ENCODE data around the gene TXNDC15. TPM values are rescaled to one million over a fixed set of nuclear protein-coding genes. Genes with fewer than 3 reads are reported as not detected.
"Not testable (repeated sequence)": the region's sequence is repeated elsewhere in the genome, so short reads cannot be mapped to it uniquely, and the experiment has no call there.

TXNDC15 gene
- total RNA-seq, 2 experiments from 2014 or later: 37.7 to 41.1 TPM

DNA sequence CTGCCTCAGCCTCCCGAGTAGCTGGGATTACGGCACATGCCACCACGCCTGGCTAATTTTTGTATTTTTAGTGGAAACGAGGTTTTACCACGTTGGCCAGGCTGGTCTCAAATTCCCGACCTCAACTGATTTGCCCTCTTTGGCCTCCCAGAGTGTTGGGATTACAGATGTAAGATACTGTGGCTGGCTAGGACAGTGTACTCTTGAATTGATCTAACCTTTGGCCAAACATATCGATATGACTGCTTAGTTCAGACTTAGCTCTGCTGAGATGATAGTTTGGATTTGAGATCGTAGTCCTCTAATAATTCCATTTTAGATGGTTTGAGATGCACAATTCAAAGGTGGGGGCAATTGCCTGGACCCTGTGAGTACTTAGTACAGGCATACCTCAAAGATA lies 15.2 kb downstream of the TXNDC15 start:
- H3K9me3 Mint-ChIP-seq: no peaks in the 10 kb centered on the region
- H3K36me3 Mint-ChIP-seq: peaks cover 30% of the 10 kb centered on the region
- H3K4me1 Mint-ChIP-seq: peaks cover 1% of the 10 kb centered on the region
- ATAC-seq (ENCODE audit: low read depth) (no peak), DNase-seq (no peak)
- H3K4me3 Mint-ChIP-seq: no peak overlapping the region
- no peak overlapping the region for H3K27ac Mint-ChIP-seq
- no peaks in the 10 kb centered on the region for H3K27me3 Mint-ChIP-seq
- POLR2A ChIA-PET: no interaction called here

DNA sequence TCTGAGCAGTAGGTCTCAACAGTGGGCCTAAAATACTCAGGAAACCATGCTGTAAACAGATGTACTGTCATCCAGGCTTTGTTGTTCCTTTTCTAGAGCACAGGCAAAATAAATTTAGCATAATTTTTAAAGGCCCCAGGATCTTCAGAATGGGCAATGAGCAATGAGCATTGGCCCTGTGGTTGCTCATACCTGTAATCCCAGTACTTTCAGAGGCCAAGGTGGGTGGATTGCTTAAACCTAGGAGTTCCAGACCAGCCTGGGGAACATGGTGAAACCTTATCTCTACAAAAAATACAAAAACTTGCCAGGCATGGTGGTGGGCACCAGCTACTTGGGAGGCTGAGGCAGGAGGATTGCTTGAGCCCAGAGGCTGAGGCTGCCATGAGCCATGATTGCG lies 17.3 kb downstream of the TXNDC15 start:
- H3K36me3 Mint-ChIP-seq: peaks cover 30% of the 10 kb centered on the region
- no peaks in the 10 kb centered on the region for H3K27me3 Mint-ChIP-seq
- H3K4me3 Mint-ChIP-seq: no peak overlapping the region
- no peak for DNase-seq
- H3K4me1 Mint-ChIP-seq: peaks cover 1% of the 10 kb centered on the region
- POLR2A ChIA-PET: interaction anchor here (1.1 kb wide), 1 partner anchor 13 kb away, joined by 3 read pairs; the partner anchor contains the start of gene PCBD2
- H3K27ac Mint-ChIP-seq: no peak overlapping the region
- no peaks in the 10 kb centered on the region for H3K9me3 Mint-ChIP-seq
- no peak for ATAC-seq (ENCODE audit: low read depth)

DNA sequence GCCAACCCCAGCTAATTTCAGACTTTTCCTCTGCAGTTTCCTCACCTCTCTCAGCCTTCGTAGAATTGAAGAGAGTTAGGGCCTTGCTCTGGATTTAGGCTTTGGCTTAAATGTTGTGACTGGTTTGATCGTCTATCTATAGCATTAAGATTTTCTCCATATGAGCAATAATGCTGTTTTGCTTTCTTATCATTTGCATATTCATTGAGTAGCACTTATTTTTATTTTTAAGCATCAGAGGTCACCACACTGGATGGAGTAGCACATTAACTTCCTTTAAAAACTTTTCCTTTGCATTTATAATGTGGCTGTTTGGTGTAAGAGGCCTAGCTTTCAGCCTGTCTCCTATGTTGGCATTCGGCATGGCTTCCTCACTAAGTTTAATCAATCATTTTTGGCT lies 18.1 kb downstream of the TXNDC15 start:
- H3K27ac Mint-ChIP-seq: no peak overlapping the region
- POLR2A ChIA-PET: interaction anchor here (1.1 kb wide), 1 partner anchor 12 kb away, joined by 3 read pairs; the partner anchor contains the start of gene PCBD2
- H3K4me3 Mint-ChIP-seq: no peak overlapping the region
- no peaks in the 10 kb centered on the region for H3K9me3 Mint-ChIP-seq
- peaks cover 1% of the 10 kb centered on the region for H3K4me1 Mint-ChIP-seq
- no peak for ATAC-seq (ENCODE audit: low read depth)
- peaks cover 32% of the 10 kb centered on the region for H3K36me3 Mint-ChIP-seq
- no peak for DNase-seq
- H3K27me3 Mint-ChIP-seq: no peaks in the 10 kb centered on the region

DNA sequence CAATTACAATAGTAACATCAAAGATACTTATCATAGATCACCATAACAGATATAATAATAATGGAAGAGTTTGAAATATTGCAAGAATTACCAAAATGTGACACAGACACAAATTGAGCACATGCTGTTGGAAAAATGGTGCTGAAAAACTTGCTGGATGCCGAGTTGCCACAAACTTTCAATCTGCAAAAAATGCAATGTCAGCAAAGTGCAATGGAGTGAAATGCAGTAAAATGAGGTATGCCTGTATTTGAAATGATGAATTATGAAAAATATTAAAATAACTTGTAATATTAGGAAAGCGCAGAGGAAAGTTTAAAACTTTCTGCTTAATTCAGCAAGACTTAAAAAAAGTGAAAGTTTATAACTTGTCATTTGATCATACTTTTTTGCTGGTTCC lies 18.8 kb downstream of the TXNDC15 start:
- no peak overlapping the region for H3K4me3 Mint-ChIP-seq
- ATAC-seq (ENCODE audit: low read depth) (no peak), DNase-seq (no peak)
- H3K4me1 Mint-ChIP-seq: peaks cover 1% of the 10 kb centered on the region
- POLR2A ChIA-PET: interaction anchor here (1.5 kb wide), 1 partner anchor 19 kb away, joined by 4 read pairs; the partner anchor contains the start of gene TXNDC15
- no peaks in the 10 kb centered on the region for H3K27me3 Mint-ChIP-seq
- no peaks in the 10 kb centered on the region for H3K9me3 Mint-ChIP-seq
- H3K27ac Mint-ChIP-seq: no peak overlapping the region
- peaks cover 30% of the 10 kb centered on the region for H3K36me3 Mint-ChIP-seq

DNA sequence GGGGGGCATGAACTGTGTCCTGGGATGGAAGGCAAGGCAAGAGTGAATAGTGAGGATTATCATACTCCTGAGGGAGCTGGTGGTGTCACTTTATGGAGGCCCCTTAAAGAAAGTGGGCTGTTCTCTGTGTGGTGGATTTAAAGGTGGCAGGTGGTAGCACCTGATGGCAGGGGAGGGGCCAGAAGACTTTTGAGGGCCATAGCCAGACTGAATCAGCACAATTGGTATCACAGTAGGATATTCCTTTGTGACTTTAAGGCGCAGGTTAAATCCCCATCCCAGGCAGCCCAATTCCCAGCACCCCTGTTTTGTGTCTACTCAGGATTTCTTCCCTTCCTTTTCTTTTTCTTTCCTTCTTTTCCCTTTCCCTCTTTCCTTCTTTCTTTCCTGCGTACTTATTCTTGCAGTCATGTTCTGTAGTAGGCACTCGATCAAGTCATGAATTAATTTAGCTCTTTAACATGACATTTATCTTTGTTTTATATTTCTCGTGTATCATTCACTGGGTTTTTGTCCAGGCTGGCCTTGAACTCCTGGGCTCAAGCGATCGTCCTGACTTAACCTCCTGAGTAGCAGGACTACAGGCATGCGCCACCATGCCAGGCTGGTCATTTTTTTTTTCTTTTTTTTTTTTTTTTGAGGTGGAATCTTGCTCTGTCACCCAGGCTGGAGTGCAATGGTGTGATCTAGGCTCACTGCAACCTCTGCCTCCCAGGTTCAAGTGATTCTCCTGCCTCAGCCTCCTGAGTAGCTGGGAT lies 19.8 kb downstream of the TXNDC15 start:
- DNase-seq: no peak
- no peak for ATAC-seq (ENCODE audit: low read depth)
- Mint-ChIP-seq H3K9me3 (no peaks in the 10 kb centered on the region), H3K27me3 (no peaks in the 10 kb centered on the region), H3K4me3 (no peak overlapping the region), H3K27ac (peak overlapping the region; percentile 12), H3K4me1 (peaks cover 1% of the 10 kb centered on the region), H3K36me3 (peaks cover 27% of the 10 kb centered on the region)
- POLR2A ChIA-PET: interaction anchor here (1.5 kb wide), 1 partner anchor 20 kb away, joined by 4 read pairs; the partner anchor contains the start of gene TXNDC15

DNA sequence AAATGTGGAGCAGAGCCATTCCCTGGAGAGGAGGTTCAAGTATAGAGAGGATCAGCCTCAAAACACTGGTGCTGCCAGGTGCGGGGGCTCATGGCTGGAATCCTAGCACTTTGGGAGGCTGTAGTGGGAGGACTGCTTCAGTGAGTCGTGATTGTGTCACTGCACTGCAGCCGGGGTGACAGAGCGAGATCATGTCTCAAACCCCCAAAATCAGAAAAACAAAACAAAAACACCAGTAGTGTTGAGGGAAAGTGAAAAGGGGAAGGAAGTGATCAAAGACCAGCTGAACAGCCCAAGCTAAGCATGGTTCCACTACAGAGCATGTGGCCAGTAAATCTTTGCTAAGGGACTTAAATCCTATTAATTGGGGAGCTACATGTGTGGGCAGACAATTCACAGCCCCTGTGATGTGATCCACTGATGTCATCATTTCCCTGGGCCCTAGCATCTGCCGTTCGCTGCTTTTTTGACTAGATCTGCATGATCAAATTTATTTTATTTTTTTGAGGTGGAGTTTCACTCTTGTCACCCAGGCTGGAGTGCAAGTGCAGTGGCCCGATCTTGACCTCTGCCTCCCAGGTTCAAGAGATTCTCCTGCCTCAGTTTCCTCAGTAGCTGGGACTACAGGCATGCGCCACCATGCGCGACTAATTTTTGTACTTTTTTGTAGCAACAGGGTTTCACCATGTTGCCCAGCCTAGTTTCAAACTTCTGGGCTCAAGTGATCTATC lies 28.1 kb downstream of the TXNDC15 start:
- Mint-ChIP-seq H3K27me3 (no peaks in the 10 kb centered on the region), H3K36me3 (peaks cover 6% of the 10 kb centered on the region), H3K27ac (peak overlapping the region; percentile 67), H3K4me1 (peaks cover 11% of the 10 kb centered on the region), H3K4me3 (no peak overlapping the region), H3K9me3 (no peaks in the 10 kb centered on the region)
- DNase-seq (no peak), ATAC-seq (ENCODE audit: low read depth) (no peak)
- POLR2A ChIA-PET: interaction anchor here (0.6 to 1.9 kb wide), 2 partner anchors 12 to 28 kb away, joined by 3 to 6 read pairs; partner anchors contain the start of gene TXNDC15

DNA sequence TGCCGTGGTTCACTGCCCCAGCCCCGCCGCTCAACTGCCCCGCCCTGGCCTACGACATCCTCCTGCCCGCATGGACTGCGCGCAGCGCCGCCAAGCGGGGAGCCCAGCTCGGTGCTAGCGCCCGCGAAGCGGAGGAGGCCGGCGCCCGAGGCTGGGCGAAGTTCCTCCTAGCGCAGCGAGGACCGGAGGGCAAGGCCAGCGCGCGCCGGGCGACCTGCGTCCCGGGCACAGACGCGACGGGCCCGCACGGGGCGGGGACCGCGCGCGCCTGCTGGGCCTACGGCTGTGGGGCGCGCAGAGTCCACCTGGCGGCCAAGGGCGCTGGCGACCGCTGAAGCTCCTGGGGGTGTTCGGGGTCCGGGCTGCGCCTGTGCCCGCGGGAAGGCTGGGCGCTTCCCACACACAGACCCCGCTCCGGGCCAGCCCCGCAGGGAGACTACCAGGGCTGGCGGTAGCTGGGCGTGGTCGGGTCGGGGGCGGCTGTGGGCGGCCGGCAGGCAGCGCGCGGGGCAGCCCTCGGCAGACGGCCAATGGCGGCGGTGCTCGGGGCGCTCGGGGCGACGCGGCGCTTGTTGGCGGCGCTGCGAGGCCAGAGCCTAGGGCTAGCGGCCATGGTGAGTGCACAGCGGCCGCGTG lies 30.6 kb downstream of the TXNDC15 start, which contains the start of gene PCBD2:
TSS of gene PCBD2 (plus strand) at position 522 of the 636 bp plus-strand sequence. CDS start at position 531, 9 bp downstream.
- DNase-seq: peak; percentile 97
- no peaks in the 10 kb centered on the region for H3K9me3 Mint-ChIP-seq
- ATAC-seq (ENCODE audit: low read depth): peak; percentile 89
- H3K27ac Mint-ChIP-seq: peak within 1 kb of the TSS; percentile 100
- H3K4me1 Mint-ChIP-seq: peaks cover 13% of the 10 kb centered on the region
- no peaks in the 10 kb centered on the region for H3K27me3 Mint-ChIP-seq
- H3K36me3 Mint-ChIP-seq: peaks cover 12% of the 10 kb centered on the region
- POLR2A ChIA-PET: interaction anchor here (0.7 to 2.5 kb wide), 20 partner anchors 8 to 679 kb away, joined by 3 to 32 read pairs (median 4); partner anchors contain the start of genes C5orf24, CAMLG, DDX46 and PPP2CA
- H3K4me3 Mint-ChIP-seq: peak within 1 kb of the TSS; percentile 99

DNA sequence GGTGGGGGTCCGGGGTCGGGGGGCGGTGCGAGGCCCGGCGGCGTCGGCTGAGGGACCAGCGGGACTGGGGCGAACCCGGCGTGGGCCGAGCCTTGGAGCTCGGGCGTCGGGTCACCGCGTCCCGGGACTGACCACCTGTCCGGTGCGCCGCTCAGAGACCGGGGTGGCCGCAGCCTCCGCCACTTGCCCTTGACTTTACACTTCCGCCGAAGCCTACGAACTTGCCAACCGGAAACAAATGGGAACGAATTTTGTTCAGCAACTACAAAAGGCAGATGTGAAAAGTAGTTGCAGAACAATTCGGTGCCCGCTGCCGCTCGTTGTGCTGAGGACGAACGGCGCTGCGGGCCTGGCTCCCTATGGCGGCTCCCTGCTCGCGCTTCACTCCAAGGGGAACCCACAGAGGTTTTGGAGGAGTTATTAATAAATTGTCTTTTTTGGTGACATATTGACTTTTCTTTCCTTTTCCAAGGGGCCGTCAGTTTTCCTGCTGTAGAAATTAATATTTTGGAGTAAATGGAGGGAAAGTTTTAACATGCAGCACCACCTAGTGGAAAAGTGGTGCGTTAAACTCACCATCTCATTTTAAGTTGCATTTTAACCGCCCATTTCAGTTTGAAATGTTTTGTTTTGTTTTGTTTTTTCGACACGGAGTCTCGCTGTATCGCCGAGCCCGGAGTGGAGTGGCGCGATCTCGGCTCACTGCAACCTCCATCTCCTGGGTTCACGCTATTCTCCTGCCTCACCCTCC lies 31.2 kb downstream of the TXNDC15 start:
- Mint-ChIP-seq H3K4me3 (peak overlapping the region; percentile 99), H3K27ac (peak overlapping the region; percentile 100), H3K4me1 (peaks cover 16% of the 10 kb centered on the region), H3K36me3 (peaks cover 8% of the 10 kb centered on the region), H3K9me3 (no peaks in the 10 kb centered on the region), H3K27me3 (no peaks in the 10 kb centered on the region)
- ATAC-seq (ENCODE audit: low read depth): peak; percentile 24
- POLR2A ChIA-PET: interaction anchor here (0.6 to 2.5 kb wide), 18 partner anchors 8 to 533 kb away, joined by 3 to 32 read pairs (median 6); partner anchors contain the start of genes C5orf24, CAMLG, DDX46 and TXNDC15
- DNase-seq: peak; percentile 48

DNA sequence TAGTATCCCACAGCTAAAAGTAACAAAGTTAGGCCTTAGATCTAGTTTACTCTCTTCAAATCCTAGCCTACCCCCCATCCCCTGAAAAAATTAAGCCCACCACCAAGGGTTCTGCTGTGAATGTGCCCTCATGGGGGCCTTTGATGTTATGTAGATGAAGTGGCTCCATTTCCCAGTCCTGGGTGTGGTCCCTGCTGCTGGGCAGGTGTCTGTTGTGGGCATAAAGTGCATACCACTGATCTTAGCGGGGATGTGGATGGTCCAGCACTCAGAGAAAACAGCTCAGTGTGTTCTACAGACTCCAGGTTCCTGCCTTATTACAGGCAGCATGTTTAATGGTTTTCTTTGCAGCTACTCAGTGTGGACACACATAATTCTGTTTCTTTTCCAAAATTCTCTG lies 32.6 kb downstream of the TXNDC15 start:
- Mint-ChIP-seq H3K9me3 (no peaks in the 10 kb centered on the region), H3K36me3 (peaks cover 8% of the 10 kb centered on the region), H3K27me3 (no peaks in the 10 kb centered on the region), H3K4me3 (peak overlapping the region; percentile 66), H3K4me1 (peaks cover 18% of the 10 kb centered on the region), H3K27ac (peak overlapping the region; percentile 82)
- ATAC-seq (ENCODE audit: low read depth): no peak
- no peak for DNase-seq
- POLR2A ChIA-PET: interaction anchor here (1.0 kb wide), 1 partner anchor 61 kb away, joined by 9 read pairs; the partner anchor contains the start of gene C5orf24

DNA sequence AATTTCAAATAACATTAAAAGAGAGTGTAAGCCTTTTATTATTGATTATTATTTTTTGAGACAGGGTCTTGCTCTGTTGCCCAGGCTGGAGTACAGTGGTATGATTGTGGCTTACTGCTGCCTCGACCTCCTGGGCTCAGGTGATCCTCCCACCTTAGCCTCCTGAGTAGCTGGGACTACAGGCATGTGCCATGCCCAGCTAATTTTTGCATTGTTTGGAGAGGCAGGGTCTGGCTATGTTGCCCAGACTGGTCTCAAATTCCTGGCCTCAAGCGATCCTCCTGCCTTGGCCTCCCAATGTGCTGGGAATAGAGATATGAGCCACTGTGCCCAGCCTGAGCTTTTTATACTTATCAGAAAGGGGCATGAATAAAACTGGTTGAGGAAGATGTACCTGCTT lies 36.6 kb downstream of the TXNDC15 start:
- not testable (repeated sequence) for H3K4me3 Mint-ChIP-seq

DNA sequence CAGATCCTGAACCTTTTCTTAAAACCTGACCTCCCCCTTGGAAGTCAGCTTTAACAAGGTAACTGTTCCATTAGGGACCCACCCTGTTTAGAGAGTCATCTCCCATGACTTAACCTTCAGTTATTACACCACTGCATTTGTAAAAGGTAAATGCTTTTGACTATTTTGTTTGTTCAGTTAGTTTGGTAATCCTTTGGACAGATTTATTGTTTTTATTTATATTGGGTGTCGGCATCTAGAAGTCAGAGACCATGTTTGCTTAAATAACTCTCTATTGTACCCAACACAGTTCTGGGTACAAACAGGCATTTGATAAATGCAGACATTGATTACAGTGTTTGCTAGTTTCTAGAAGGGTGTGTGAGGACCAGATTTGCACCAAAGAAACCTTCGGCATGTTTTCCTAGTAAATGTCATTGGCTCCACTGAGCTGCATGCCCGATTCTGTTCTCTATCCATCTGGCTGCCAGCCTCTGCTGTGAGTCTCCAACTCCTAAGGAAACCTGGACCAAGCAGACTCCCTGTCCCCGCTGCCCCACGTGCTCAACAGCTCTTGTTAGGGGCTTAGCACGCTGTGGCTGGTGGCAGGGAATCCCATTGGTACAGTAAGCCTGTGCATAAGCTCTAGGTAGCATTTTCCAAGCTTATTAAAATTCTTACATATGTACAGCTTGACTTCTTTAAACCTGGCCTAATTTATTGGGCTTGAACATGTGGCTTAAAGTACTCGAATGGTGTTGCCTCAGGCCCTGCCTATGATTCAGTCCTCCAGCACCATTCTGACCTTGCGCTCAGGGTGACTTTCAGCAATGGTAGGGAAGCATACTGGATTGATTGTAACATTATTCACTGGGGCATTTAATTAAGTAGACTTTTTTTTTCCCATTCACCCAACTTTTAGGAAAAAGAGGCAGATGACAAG lies 37.4 kb downstream of the TXNDC15 start:
- no peak overlapping the region for H3K27ac Mint-ChIP-seq
- no peak overlapping the region for H3K4me3 Mint-ChIP-seq
- POLR2A ChIA-PET: interaction anchor here (1.3 kb wide), 1 partner anchor 38 kb away, joined by 3 read pairs; no protein-coding TSS in a partner anchor
- peaks cover 10% of the 10 kb centered on the region for H3K4me1 Mint-ChIP-seq
- no peaks in the 10 kb centered on the region for H3K27me3 Mint-ChIP-seq
- ATAC-seq (ENCODE audit: low read depth) (no peak), DNase-seq (no peak)
- H3K36me3 Mint-ChIP-seq: peaks cover 7% of the 10 kb centered on the region
- H3K9me3 Mint-ChIP-seq: no peaks in the 10 kb centered on the region

More for the DNA sequence above, 36.6 kb downstream of the TXNDC15 start:
- H3K9me3 Mint-ChIP-seq; H3K27ac Mint-ChIP-seq; H3K27me3 Mint-ChIP-seq; DNase-seq; ATAC-seq (ENCODE audit: low read depth); H3K36me3 Mint-ChIP-seq: not testable (repeated sequence)
- peaks cover 14% of the 10 kb centered on the region for H3K4me1 Mint-ChIP-seq
- POLR2A ChIA-PET: interaction anchor here (0.8 kb wide), 1 partner anchor 9 kb away, joined by 3 read pairs; no protein-coding TSS in a partner anchor

Measured in activated naive CD8-positive, alpha-beta T cell treated with anti-CD3 and anti-CD28 coated beads, Interleukin-2, amount 10 ng/mL, durations not matched to agents 7 days and 5 days (primary cell).